ENCODE results near the gene PEG3. TPM values are rescaled to one million over a fixed set of nuclear protein-coding genes. Genes with fewer than 3 reads are reported as not detected.

PEG3 gene
- total RNA-seq, 4 donors from 2014 or later = 9.8 to 24.1 (median 18.8) TPM

GRCh38 chr19:56831255-56831654, 9.3 kb downstream of the PEG3 start:
- WGBS, 2 donors = 37 to 39% methylated on average over 2 of the region's 2 CpGs
- H3K27ac ChIP-seq = no peak overlapping the region
- no peaks in the 10 kb centered on the region for H3K9me3 ChIP-seq
- no peaks in the 10 kb centered on the region for H3K27me3 ChIP-seq
- no peaks in the 10 kb centered on the region for H3K36me3 ChIP-seq
- intact Hi-C loops (cut with DNase I) = no loop called here
- no peak for DNase-seq
- H3K4me1 ChIP-seq = peaks cover 8 to 13% of the 10 kb centered on the region in 2 donors
- no peak for TF ChIP-seq CTCF (IDR thresholded peaks at IDR 0.05)
- H3K4me3 ChIP-seq (replicated peaks in 1 of 3) = no peak overlapping the region

- no peak for TF ChIP-seq POLR2A (IDR thresholded peaks at IDR 0.05)
- TF ChIP-seq CTCF (IDR thresholded peaks at IDR 0.05) = no peak
- intact Hi-C loops (cut with DNase I) = no loop called here
- Histone ChIP-seq H3K27me3 (no peaks in the 10 kb centered on the region), H3K9me3 (no peaks in the 10 kb centered on the region), H3K4me1 (peaks cover 8 to 13% of the 10 kb centered on the region in 2 donors), H3K36me3 (no peaks in the 10 kb centered on the region), H3K4me3 (replicated peaks in 1 of 3) (no peak overlapping the region), H3K27ac (no peak overlapping the region)
- DNase-seq = no peak
- WGBS, 2 donors = 82 to 84% methylated on average over 6 of the region's 6 CpGs
These were observed 10.9 kb downstream of the PEG3 start for GRCh38 chr19:56829596-56829995.

- Histone ChIP-seq H3K27ac (no peak overlapping the region), H3K4me3 (replicated peaks in 1 of 3) (no peak overlapping the region), H3K9me3 (no peaks in the 10 kb centered on the region), H3K36me3 (no peaks in the 10 kb centered on the region), H3K4me1 (peaks cover 8 to 13% of the 10 kb centered on the region in 2 donors), H3K27me3 (no peaks in the 10 kb centered on the region)
- intact Hi-C loops (cut with DNase I) = no loop called here
- 79 to 85% methylated on average over 2 of the region's 2 CpGs for WGBS, 2 donors
- DNase-seq = no peak
- TF ChIP-seq POLR2A (IDR thresholded peaks at IDR 0.05) (no peak), CTCF (IDR thresholded peaks at IDR 0.05) (no peak)
These were observed 12.8 kb downstream of the PEG3 start for GRCh38 chr19:56827708-56828107.

- DNase-seq = no peak
- 83 to 97% methylated on average over 6 of the region's 6 CpGs for WGBS, 2 donors
- intact Hi-C loops (cut with DNase I) = no loop called here
These were observed 16.6 kb downstream of the PEG3 start for GRCh38 chr19:56823956-56824355.

DNA sequence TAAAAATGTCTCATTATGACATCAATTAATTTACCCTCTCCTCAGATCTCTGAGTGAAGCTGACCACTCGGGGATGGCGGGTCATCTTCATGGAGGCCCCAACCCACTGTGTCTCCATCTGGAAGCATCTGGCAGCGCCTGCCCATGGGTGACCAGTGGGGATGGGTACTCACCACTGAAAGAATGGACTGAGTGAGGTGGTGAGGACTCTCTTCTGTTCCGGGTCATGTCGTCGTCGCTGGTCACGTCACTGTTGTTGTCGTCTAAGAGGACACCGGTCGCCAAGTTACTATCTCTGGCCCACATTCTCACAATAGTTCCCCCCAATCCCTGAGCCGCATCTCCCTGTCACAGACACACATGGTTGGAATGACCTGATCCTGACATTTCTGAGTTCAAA, 17.1 kb downstream of the PEG3 start:
- H3K27me3 ChIP-seq = no peaks in the 10 kb centered on the region
- no peaks in the 10 kb centered on the region for H3K4me1 ChIP-seq
- 86 to 92% methylated on average over 12 of the region's 12 CpGs for WGBS, 2 donors
- no peaks in the 10 kb centered on the region for H3K9me3 ChIP-seq
- intact Hi-C loops (cut with DNase I) = no loop called here
- no peak for DNase-seq
- TF ChIP-seq POLR2A (IDR thresholded peaks at IDR 0.05) = no peak
- TF ChIP-seq CTCF (IDR thresholded peaks at IDR 0.05) = no peak
- H3K4me3 ChIP-seq (replicated peaks in 1 of 3) = no peak overlapping the region
- peaks cover under 1 to 10% of the 10 kb centered on the region in 2 donors for H3K36me3 ChIP-seq
- H3K27ac ChIP-seq = no peak overlapping the region

More at GRCh38 chr19:56823956-56824355, 16.6 kb downstream of the PEG3 start:
- H3K27ac ChIP-seq = no peak overlapping the region
- no peaks in the 10 kb centered on the region for H3K27me3 ChIP-seq
- no peaks in the 10 kb centered on the region for H3K9me3 ChIP-seq
- H3K36me3 ChIP-seq = peaks cover 0 to 10% of the 10 kb centered on the region in 2 donors
- TF ChIP-seq CTCF (IDR thresholded peaks at IDR 0.05) (no peak), POLR2A (IDR thresholded peaks at IDR 0.05) (no peak)
- no peak overlapping the region for H3K4me3 ChIP-seq (replicated peaks in 1 of 3)
- H3K4me1 ChIP-seq = no peaks in the 10 kb centered on the region

Measured in thyroid gland (tissue), 4 donors.